Measurements from ENCODE around the gene POLR2E.

GRCh38 chr19:1067341-1067957, 27.7 kb downstream of the POLR2E start:
- TF ChIP-seq POLR2AphosphoS5 (IDR thresholded peaks at IDR 0.05; ENCODE audit: low read depth), result no peak
- no peak for TF ChIP-seq CTCF (IDR thresholded peaks at IDR 0.05; ENCODE audit: insufficient read depth, low read length)
- TF ChIP-seq GABPA (IDR thresholded peaks at IDR 0.05; ENCODE audit: low read depth), result no peak
